ENCODE data around the gene IFT80. TPM values are rescaled to one million over a fixed set of nuclear protein-coding genes. Genes with fewer than 3 reads are reported as not detected.

The IFT80 gene
- total and polyA plus RNA-seq, 9 of the 15 experiments (the other 6 are each of a cell fraction or from before 2014, with no cell fraction given) = 6.7 to 21.1 (median 16.4) TPM

GRCh38 chr3:160444411-160444810 is 45.4 kb upstream of the IFT80 start (continued):
- TF ChIP-seq, protein P1, sequence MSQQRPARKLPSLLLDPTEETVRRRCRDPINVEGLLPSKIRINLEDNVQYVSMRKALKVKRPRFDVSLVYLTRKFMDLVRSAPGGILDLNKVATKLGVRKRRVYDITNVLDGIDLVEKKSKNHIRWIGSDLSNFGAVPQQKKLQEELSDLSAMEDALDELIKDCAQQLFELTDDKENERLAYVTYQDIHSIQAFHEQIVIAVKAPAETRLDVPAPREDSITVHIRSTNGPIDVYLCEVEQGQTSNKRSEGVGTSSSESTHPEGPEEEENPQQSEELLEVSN (IDR thresholded peaks at IDR 0.05; ENCODE audit: borderline replicate concordance in 1 of 2, extremely low read depth in 1 of 2, insufficient read depth in 1 of 2, insufficient read length in 1 of 2, low read depth in 1 of 2, low read length in 1 of 2, poor library complexity in 1 of 2, severe bottlenecking in 1 of 2) = peak in 1 of 2 experiments; percentile 36
- TF ChIP-seq HNRNPL (IDR thresholded peaks at IDR 0.05; ENCODE audit: low read depth, low read length) (no peak), CBFA2T2 (conservative IDR thresholded peaks at IDR 0.05) (no peak; the same call in 1 of the 2 replicates), ZNF444 (CRISPR knock-in tag; IDR thresholded peaks at IDR 0.05) (no peak), ATF1 (CRISPR knock-in tag; IDR thresholded peaks at IDR 0.05) (no peak), ATF1 (tag; IDR thresholded peaks at IDR 0.05) (no peak)
- TF ChIP-seq, protein P2, sequence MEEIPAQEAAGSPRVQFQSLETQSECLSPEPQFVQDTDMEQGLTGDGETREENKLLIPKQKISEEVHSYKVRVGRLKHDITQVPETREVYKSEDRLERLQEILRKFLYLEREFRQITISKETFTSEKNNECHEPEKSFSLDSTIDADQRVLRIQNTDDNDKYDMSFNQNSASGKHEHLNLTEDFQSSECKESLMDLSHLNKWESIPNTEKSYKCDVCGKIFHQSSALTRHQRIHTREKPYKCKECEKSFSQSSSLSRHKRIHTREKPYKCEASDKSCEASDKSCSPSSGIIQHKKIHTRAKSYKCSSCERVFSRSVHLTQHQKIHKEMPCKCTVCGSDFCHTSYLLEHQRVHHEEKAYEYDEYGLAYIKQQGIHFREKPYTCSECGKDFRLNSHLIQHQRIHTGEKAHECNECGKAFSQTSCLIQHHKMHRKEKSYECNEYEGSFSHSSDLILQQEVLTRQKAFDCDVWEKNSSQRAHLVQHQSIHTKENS (CRISPR knock-in tag; IDR thresholded peaks at IDR 0.05) = no peak

DNA sequence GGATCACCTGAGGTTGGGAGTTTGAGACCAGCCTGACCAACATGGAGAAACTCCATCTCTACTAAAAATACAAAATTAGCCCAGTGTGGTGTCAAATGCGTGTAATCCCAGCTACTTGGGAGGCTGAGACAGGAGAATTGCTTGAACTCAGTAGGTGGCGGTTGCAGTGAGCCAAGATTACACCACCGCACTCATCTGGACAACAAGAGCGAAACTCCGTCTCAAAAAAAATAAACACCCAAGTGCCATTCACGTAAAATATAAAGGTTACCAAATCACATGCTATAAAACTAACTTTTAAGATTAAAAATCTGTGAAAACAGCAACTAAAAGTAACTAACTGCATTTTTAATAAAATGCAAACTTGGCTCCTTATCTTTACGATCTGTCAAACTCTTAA is 41.7 kb upstream of the IFT80 start:
- Histone ChIP-seq H3K27ac (ENCODE audit: extremely low read depth, low read depth, low read length) (no peak overlapping the region), H3K27me3 (ENCODE audit: control insufficient read depth in 2 of 2, insufficient read depth in 2 of 2, low read length in 2 of 2) (no peaks in the 10 kb centered on the region), H3K4me3 (no peak overlapping the region), H4K20me1 (replicated peaks; ENCODE audit: control insufficient read depth, insufficient read depth, low read length) (0 out of 2 replicates have a peak, but pooled peaks cover 4% of the 10 kb centered on the region), H3K4me2 (ENCODE audit: insufficient read depth, low read length) (no peak overlapping the region), H2AFZ (ENCODE audit: low read depth, low read length) (no peak overlapping the region), H3K36me3 (ENCODE audit: control insufficient read depth, insufficient read depth, low read length) (peaks cover 86% of the 10 kb centered on the region), H3K9ac (ENCODE audit: insufficient read depth in 1 of 2, low read depth in 2 of 2, low read length in 2 of 2) (no peak overlapping the region), H3K79me2 (ENCODE audit: control insufficient read depth, insufficient read depth, low read length) (peaks cover 98% of the 10 kb centered on the region), H3K4me1 (replicated peaks in 1 of 2; ENCODE audit: control insufficient read depth in 2 of 2, insufficient read depth in 2 of 2, low read length in 2 of 2) (peaks cover 9 to 11% of the 10 kb centered on the region in 2 experiments; a peak in 3 of 5 replicates), H3K9me3 (replicated peaks; ENCODE audit: control insufficient read depth, insufficient read depth, low read depth, low read length) (no peaks in the 10 kb centered on the region), H3K9me1 (ENCODE audit: control insufficient read depth, insufficient read depth, low read length) (no peaks in the 10 kb centered on the region)
- CTCF ChIA-PET (ENCODE audit: low intra/inter-chr PET ratio) = interaction anchor here (0.6 kb wide), 1 partner anchor 27 kb away, joined by 3 read pairs; no protein-coding TSS in a partner anchor
- ATAC-seq = no peak
- no peak for DNase-seq (ENCODE audit: extremely low read depth in 1 of 4, low spot score in 3 of 4)
- POLR2A ChIA-PET = interaction anchor here (1.0 to 2.0 kb wide), 3 partner anchors 9 to 13 kb away, joined by 4 to 15 read pairs (median 4); partner anchors contain the start of gene TRIM59
- in situ Hi-C loops (cut with MboI) = no loop called here
- no TSS peak for BruUV-seq (replicated peaks)
- TF ChIP-seq ESRRA (IDR thresholded peaks at IDR 0.05; ENCODE audit: borderline replicate concordance, low read depth) = no peak
- TF ChIP-seq ZNF174 (CRISPR knock-in tag; IDR thresholded peaks at IDR 0.05) = no peak
- no peak for TF ChIP-seq MECOM (CRISPR knock-in tag; IDR thresholded peaks at IDR 0.05)
- TF ChIP-seq ZNF79 (CRISPR knock-in tag; IDR thresholded peaks at IDR 0.05; ENCODE audit: low read depth) = no peak
- no peak for TF ChIP-seq PHF20 (IDR thresholded peaks at IDR 0.05; ENCODE audit: partially characterized antibody)
- no peak for TF ChIP-seq PRDM10 (IDR thresholded peaks at IDR 0.05; ENCODE audit: partially characterized antibody)
- TF ChIP-seq MAFK (IDR thresholded peaks at IDR 0.05; ENCODE audit: low read length) = no peak
- FAIRE-seq = no peak
- intact Hi-C loops (cut with micrococcal nuclease) = no loop called here
- 94% methylated on average over 7 of the region's 7 CpGs for WGBS (ENCODE audit: insufficient coverage, low coverage, missing lambda C conversion rate)

Data from K562 (cell line).